SK-N-SH (cell line): ENCODE results near the gene NECAB2. TPM values are rescaled to one million over a fixed set of nuclear protein-coding genes. Genes with fewer than 3 reads are reported as not detected.

Source experiments
- CTCF ChIA-PET: fragments of 300-600, 350-600 bp; formaldehyde crosslinking; extraction: SDS; loops from one replicate; lab custom pipeline; 2021; lab: Yijun Ruan, JAX
- POLR2A ChIA-PET: fragments of 350-600 bp; sonication (Branson Sonifier 250); formaldehyde crosslinking; extraction: SDS; loops from one replicate; lab custom pipeline; 2020; ENCODE audit warnings: antibody characterized with exemption, inconsistent platforms; lab: Yijun Ruan, JAX
- DNase-seq: peaks from one replicate; pipeline ENCODE4 v3.0.0; 2012
- H2AFZ ChIP-seq: fragments of 200-600 bp; sonication (generic); 2 replicates; pipeline ENCODE4 v1.8.1; 2016; ENCODE audit warnings: antibody characterized with exemption, mild to moderate bottlenecking, low read depth
- H3F3A ChIP-seq: fragments of 200-600 bp; sonication (generic); replicated peaks from 2 replicates; pipeline ENCODE3; 2016; ENCODE audit warnings: antibody characterized with exemption, mild to moderate bottlenecking; ENCODE audit not compliant: insufficient read depth
- H3K27ac ChIP-seq, 2 experiments: fragments of 200-500 bp in 1 of 2; fragments of 200-600 bp in 1 of 2; sonication (Bioruptor generic) in 1 of 2; sonication (generic), shearing (Covaris generic) in 1 of 2; 2 replicates each; pipeline versions ENCODE4 v1.5.1 to v1.6.1; 2014 to 2016; ENCODE audit warnings: low read depth in 2 of 2, inconsistent platforms in 1 of 2, low read length in 1 of 2, mild to moderate bottlenecking in 1 of 2, mixed read lengths in 1 of 2
- H3K27me3 ChIP-seq: fragments of 200-600 bp; sonication (generic), shearing (Covaris generic); 2 replicates; pipeline ENCODE4 v1.6.1; 2016; ENCODE audit warnings: mixed run types; ENCODE audit not compliant: insufficient read depth
- H3K36me3 ChIP-seq, 2 experiments: fragments of 200-500 bp in 1 of 2; fragments of 200-600 bp in 1 of 2; sonication (Bioruptor generic) in 1 of 2; sonication (generic) in 1 of 2; replicated peaks in 1 of 2; 2 replicates each; pipeline versions ENCODE3 to v1.5.1; 2014 to 2016; ENCODE audit warnings: low read length in 1 of 2, mild to moderate bottlenecking in 1 of 2; ENCODE audit not compliant: insufficient read depth in 2 of 2, control insufficient read depth in 1 of 2
- H3K4me1 ChIP-seq, 2 experiments: fragments of 200-500 bp in 1 of 2; fragments of 200-600 bp in 1 of 2; sonication (Bioruptor generic) in 1 of 2; sonication (generic), shearing (Covaris generic) in 1 of 2; 2 replicates each; pipeline versions ENCODE4 v1.5.1 to v1.6.1; 2014 to 2016; ENCODE audit warnings: low read depth in 1 of 2, low read length in 1 of 2, mixed run types in 1 of 2; ENCODE audit not compliant: insufficient read depth in 2 of 2, control insufficient read depth in 1 of 2
- H3K4me2 ChIP-seq: fragments of 200-600 bp; sonication (generic), shearing (Covaris generic); 2 replicates; pipeline ENCODE4 v1.6.1; 2017; ENCODE audit warnings: mixed run types
- H3K4me3 ChIP-seq, 2 experiments: fragments of 200-500 bp in 1 of 2; fragments of 200-600 bp in 1 of 2; sonication (Bioruptor generic) in 1 of 2; sonication (generic), shearing (Covaris generic) in 1 of 2; 2 replicates each; pipeline versions ENCODE4 v1.5.1 to v1.8.1; 2014 to 2016; ENCODE audit warnings: low read depth in 2 of 2, inconsistent platforms in 1 of 2, low read length in 1 of 2, mild to moderate bottlenecking in 1 of 2, mixed read lengths in 1 of 2, moderate library complexity in 1 of 2
- H3K79me2 ChIP-seq: fragments of 200-600 bp; sonication (generic); 2 replicates; pipeline ENCODE4 v1.8.1; 2017; ENCODE audit warnings: mild to moderate bottlenecking; ENCODE audit not compliant: insufficient read depth
- H3K9ac ChIP-seq: fragments of 200-600 bp; sonication (generic); 2 replicates; pipeline ENCODE4 v1.6.1; 2017; ENCODE audit warnings: mixed run types
- H3K9me2 ChIP-seq: fragments of 200-600 bp; sonication (generic); 2 replicates; pipeline ENCODE4 v1.6.1; 2017; ENCODE audit warnings: mixed run types
- H3K9me3 ChIP-seq: fragments of 200-600 bp; sonication (generic); 2 replicates; pipeline ENCODE4 v1.6.1; 2017; ENCODE audit warnings: mixed run types, mild to moderate bottlenecking, moderate library complexity
- H4K20me1 ChIP-seq: fragments of 200-600 bp; sonication (generic); 2 replicates; pipeline ENCODE4 v1.6.1; 2017; ENCODE audit warnings: mild to moderate bottlenecking, mixed run types; ENCODE audit not compliant: insufficient read depth
- ELF1 ChIP-seq: IDR thresholded peaks from 2 replicates; pipeline ENCODE4 v1.4.0; 2012
- EP300 ChIP-seq, 2 experiments: IDR thresholded peaks; 2 replicates each; pipeline versions ENCODE4 v1.4.0 to v1.6.1; 2012; ENCODE audit warnings: borderline replicate concordance in 1 of 2, low read depth in 1 of 2, low read length in 1 of 2
- FOXJ3 ChIP-seq: sonication (generic); formaldehyde crosslinking; IDR thresholded peaks from 2 replicates; pipeline ENCODE4 v1.5.1; 2020; ENCODE audit warnings: mild to moderate bottlenecking, missing genetic modification reagents
- FOXM1 ChIP-seq: IDR thresholded peaks from 2 replicates; pipeline ENCODE4 v1.4.0; 2012; ENCODE audit warnings: low read depth, mild to moderate bottlenecking
- GABPA ChIP-seq: IDR thresholded peaks from 2 replicates; pipeline ENCODE4 v1.4.0; 2012; ENCODE audit warnings: low read depth, mild to moderate bottlenecking
- JUND ChIP-seq: IDR thresholded peaks from 2 replicates; pipeline ENCODE4 v1.4.0; 2012
- MXI1 ChIP-seq: IDR thresholded peaks from 2 replicates; pipeline ENCODE4 v1.6.1; 2012; ENCODE audit warnings: mild to moderate bottlenecking, low read depth, low read length, improper control_type of control experiment
- POLR2AphosphoS5 ChIP-seq: IDR thresholded peaks from 2 replicates; pipeline ENCODE4 v1.6.1; 2012; ENCODE audit warnings: low read depth, low read length
- RAD21 ChIP-seq: IDR thresholded peaks from 2 replicates; pipeline ENCODE4 v1.6.1; 2012; ENCODE audit warnings: mild to moderate bottlenecking, low read length
- RFX5 ChIP-seq: IDR thresholded peaks from 2 replicates; pipeline ENCODE4 v1.6.1; 2012; ENCODE audit warnings: mild to moderate bottlenecking, improper control_type of control experiment, low read length
- RXRA ChIP-seq: IDR thresholded peaks from 2 replicates; pipeline ENCODE4 v1.4.0; 2012; ENCODE audit warnings: low read depth, mild to moderate bottlenecking, borderline replicate concordance
- SIN3A ChIP-seq: IDR thresholded peaks from 2 replicates; pipeline ENCODE4 v1.6.1; 2012; ENCODE audit warnings: low read depth, mild to moderate bottlenecking, low read length, moderate library complexity, borderline replicate concordance
- TAF1 ChIP-seq: IDR thresholded peaks from 2 replicates; pipeline ENCODE4 v1.6.1; 2012; ENCODE audit warnings: low read depth, mild to moderate bottlenecking, low read length, moderate library complexity, borderline replicate concordance
- YY1 ChIP-seq: IDR thresholded peaks from 2 replicates; pipeline ENCODE4 v1.4.0; 2012; ENCODE audit warnings: low read depth, mild to moderate bottlenecking
- WGBS: methylation state at CpG from one replicate; pipeline ENCODE4 v1.1.6; 2017; ENCODE audit warnings: low lambda C conversion rate; 5-methylcytosine and 5-hydroxymethylcytosine counted together
- polyA plus RNA-seq, 3 experiments: library from polyadenylated mRNA; depleted of rRNA; stranded (reverse); fragments of >200 nt; gene quantifications; 2 replicates each; pipeline ENCODE4 v1.2.3, GENCODE V29; 2012
- TF ChIP-seq, protein P1 (sequence below): fragments of 200-600 bp; sonication (generic); IDR thresholded peaks from 2 replicates; pipeline ENCODE4 v1.6.1; 2017; ENCODE audit warnings: antibody characterized with exemption, mild to moderate bottlenecking, moderate library complexity
- TF ChIP-seq, protein P2 (sequence below): IDR thresholded peaks from 2 replicates; pipeline ENCODE4; 2012
- TF ChIP-seq, protein P3 (sequence below): fragments of 150-350 bp; IDR thresholded peaks from 2 replicates; pipeline ENCODE4 v1.6.1; 2017; ENCODE audit warnings: antibody characterized with exemption, low read length, low read depth, borderline replicate concordance

NECAB2 gene
- polyA plus RNA-seq, 1 of the 3 experiments (the other 2 are of a cell fraction): 0.58 TPM

DNA sequence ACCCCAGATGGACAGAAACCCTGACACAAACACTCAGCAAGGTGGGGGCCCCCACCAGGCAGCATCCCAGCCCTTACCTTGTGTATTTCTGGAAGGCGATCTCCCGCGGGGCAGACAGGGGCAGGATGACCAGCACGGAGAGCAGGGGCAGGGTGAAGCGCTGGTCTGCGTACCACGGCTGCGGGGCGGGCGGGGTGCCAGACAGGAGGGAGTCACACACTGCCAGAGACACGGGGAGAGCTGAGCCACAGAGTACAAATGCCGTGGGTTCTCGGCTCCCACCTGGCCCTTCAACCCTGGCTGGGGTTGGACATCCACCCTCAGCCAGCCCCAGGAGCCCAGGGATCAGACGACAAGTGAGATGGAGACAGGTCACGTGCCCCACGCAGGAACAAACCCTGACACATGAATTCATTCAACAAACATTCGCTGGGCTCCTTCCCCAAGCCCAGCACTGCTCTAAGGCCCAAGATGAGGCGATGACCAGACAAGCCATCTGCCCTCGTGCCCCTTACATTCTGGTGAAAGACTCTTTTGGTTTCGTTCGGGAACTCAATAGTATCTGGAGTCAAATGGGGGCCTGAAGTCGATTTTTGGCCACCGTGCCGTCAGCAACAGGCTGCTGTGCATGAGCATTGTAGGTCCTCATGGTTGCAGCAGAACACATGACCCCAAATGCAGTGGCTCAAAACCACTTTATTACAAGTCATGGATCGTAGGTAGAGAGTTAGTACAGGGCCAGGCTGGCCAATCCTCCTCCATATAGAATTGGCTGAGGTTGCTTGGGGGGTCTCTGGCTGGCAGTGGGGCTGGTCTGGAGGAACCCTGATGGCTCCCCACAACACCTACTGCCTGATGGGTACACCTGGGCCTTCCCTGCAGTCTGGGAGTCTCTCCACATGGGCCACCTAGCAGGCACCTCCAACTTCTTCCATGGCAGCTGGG lies 65.5 kb downstream of the NECAB2 start (continued):
- TF ChIP-seq, protein P1, sequence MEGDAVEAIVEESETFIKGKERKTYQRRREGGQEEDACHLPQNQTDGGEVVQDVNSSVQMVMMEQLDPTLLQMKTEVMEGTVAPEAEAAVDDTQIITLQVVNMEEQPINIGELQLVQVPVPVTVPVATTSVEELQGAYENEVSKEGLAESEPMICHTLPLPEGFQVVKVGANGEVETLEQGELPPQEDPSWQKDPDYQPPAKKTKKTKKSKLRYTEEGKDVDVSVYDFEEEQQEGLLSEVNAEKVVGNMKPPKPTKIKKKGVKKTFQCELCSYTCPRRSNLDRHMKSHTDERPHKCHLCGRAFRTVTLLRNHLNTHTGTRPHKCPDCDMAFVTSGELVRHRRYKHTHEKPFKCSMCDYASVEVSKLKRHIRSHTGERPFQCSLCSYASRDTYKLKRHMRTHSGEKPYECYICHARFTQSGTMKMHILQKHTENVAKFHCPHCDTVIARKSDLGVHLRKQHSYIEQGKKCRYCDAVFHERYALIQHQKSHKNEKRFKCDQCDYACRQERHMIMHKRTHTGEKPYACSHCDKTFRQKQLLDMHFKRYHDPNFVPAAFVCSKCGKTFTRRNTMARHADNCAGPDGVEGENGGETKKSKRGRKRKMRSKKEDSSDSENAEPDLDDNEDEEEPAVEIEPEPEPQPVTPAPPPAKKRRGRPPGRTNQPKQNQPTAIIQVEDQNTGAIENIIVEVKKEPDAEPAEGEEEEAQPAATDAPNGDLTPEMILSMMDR: no peak
- TF ChIP-seq SIN3A (no peak), TAF1 (no peak)

DNA sequence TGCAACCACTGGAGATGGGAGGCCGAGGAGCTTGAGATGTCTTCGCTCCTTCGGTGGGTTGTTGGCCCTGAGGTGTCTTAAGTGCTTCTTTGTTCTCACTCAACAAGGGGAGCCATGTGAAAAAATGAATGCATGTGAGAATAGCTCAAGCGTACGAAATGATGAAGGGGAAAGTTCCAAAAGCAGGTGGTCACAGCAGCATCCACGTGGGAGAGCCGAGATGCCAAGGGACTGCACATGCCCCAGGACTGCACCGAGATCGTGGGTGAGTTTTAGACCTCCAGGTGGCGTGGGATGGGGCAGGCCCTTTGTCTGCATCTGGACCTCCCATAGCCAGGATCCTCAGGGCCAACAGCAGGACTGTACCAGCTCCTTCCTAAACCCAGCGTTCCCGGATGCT lies 66.5 kb downstream of the NECAB2 start:
- Histone ChIP-seq H4K20me1 (no peaks in the 10 kb centered on the region), H3K79me2 (no peaks in the 10 kb centered on the region), H2AFZ (no peak overlapping the region), H3K9ac (no peak overlapping the region), H3K27me3 (no peaks in the 10 kb centered on the region), H3K4me2 (no peak overlapping the region), H3K9me3 (no peaks in the 10 kb centered on the region), H3K4me1 (no peaks in the 10 kb centered on the region; a peak in 1 of 4 replicates), H3K9me2 (no peaks in the 10 kb centered on the region), H3K4me3 (no peak overlapping the region), H3F3A (no peaks in the 10 kb centered on the region), H3K36me3 (no peaks in the 10 kb centered on the region), H3K27ac (no peak overlapping the region)
- CTCF ChIA-PET: interaction anchor here (1.0 kb wide), 1 partner anchor 31 kb away, joined by 3 read pairs; no protein-coding TSS in a partner anchor
- POLR2A ChIA-PET: no interaction called here
- DNase-seq: no peak
- 69% methylated on average over 11 of the region's 12 CpGs for WGBS
- no peak for TF ChIP-seq FOXM1
- no peak for TF ChIP-seq POLR2AphosphoS5
- TF ChIP-seq RXRA: no peak
- TF ChIP-seq TAF1: no peak
- no peak for TF ChIP-seq ELF1
- no peak for TF ChIP-seq GABPA
- TF ChIP-seq, protein P2, sequence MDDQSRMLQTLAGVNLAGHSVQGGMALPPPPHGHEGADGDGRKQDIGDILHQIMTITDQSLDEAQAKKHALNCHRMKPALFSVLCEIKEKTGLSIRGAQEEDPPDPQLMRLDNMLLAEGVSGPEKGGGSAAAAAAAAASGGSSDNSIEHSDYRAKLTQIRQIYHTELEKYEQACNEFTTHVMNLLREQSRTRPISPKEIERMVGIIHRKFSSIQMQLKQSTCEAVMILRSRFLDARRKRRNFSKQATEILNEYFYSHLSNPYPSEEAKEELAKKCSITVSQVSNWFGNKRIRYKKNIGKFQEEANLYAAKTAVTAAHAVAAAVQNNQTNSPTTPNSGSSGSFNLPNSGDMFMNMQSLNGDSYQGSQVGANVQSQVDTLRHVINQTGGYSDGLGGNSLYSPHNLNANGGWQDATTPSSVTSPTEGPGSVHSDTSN: no peak
- no peak for TF ChIP-seq MXI1
- TF ChIP-seq, protein P3, sequence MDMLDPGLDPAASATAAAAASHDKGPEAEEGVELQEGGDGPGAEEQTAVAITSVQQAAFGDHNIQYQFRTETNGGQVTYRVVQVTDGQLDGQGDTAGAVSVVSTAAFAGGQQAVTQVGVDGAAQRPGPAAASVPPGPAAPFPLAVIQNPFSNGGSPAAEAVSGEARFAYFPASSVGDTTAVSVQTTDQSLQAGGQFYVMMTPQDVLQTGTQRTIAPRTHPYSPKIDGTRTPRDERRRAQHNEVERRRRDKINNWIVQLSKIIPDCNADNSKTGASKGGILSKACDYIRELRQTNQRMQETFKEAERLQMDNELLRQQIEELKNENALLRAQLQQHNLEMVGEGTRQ: no peak
- TF ChIP-seq JUND: no peak
- TF ChIP-seq RFX5: no peak
- TF ChIP-seq FOXJ3 (CRISPR knock-in tag): no peak
- TF ChIP-seq RAD21: no peak
- no peak for TF ChIP-seq YY1
- no peak for TF ChIP-seq EP300 (IDR thresholded peaks at IDR 0.05; ENCODE audit: borderline replicate concordance in 1 of 2, low read depth in 1 of 2, low read length in 1 of 2)
